ENCODE data around the gene CEMP1.
"Not testable (repeated sequence)": the region's sequence is repeated elsewhere in the genome, so short reads cannot be mapped to it uniquely, and the experiment has no call there.

The CEMP1 gene

GRCh38 chr16:2535625-2536013, 4.4 kb upstream of the CEMP1 start:
- DNase-seq = no peak

GRCh38 chr16:2534335-2534734, 3.1 kb upstream of the CEMP1 start:
- not testable (repeated sequence) for DNase-seq

GRCh38 chr16:2533912-2534311, 2.7 kb upstream of the CEMP1 start:
- no peak for DNase-seq

- DNase-seq = not testable (repeated sequence)
Observed at GRCh38 chr16:2533142-2533755, 2.0 kb upstream of the CEMP1 start.

- peak in 1 of 2 experiments; percentile 23 for DNase-seq
Observed at GRCh38 chr16:2532494-2533141, 1.4 kb upstream of the CEMP1 start.

GRCh38 chr16:2531696-2532493, 687 bp upstream of the CEMP1 start:
- peak; percentile 70 to 77 for DNase-seq

GRCh38 chr16:2530629-2531318, 434 bp downstream of the CEMP1 start:
- DNase-seq = no peak

GRCh38 chr16:2529961-2530628, 1.1 kb downstream of the CEMP1 start:
- no peak for DNase-seq

- DNase-seq = no peak
Observed at GRCh38 chr16:2529061-2529931, 1.9 kb downstream of the CEMP1 start.

GRCh38 chr16:2528161-2529060, 2.8 kb downstream of the CEMP1 start:
- no peak for DNase-seq

- DNase-seq = no peak
Observed at GRCh38 chr16:2527784-2528100, 3.5 kb downstream of the CEMP1 start.

- DNase-seq = no peak
Observed at GRCh38 chr16:2527071-2527783, 4.0 kb downstream of the CEMP1 start.

GRCh38 chr16:2526135-2526534, 5.1 kb downstream of the CEMP1 start:
- no peak for DNase-seq

GRCh38 chr16:2524339-2524938, 6.8 kb downstream of the CEMP1 start:
- no peak for DNase-seq

- DNase-seq = no peak
Observed at GRCh38 chr16:2523801-2524231, 7.4 kb downstream of the CEMP1 start.

- DNase-seq = peak in 1 of 2 experiments; percentile 15
Observed at GRCh38 chr16:2520784-2521531, 10.2 kb downstream of the CEMP1 start.

GRCh38 chr16:2520097-2520783, 11.0 kb downstream of the CEMP1 start, which contains the start of gene AMDHD2:
TSS of gene AMDHD2 (plus strand) at chr16:2520371. CDS start at chr16:2520459, 88 bp downstream.
- peak; percentile 60 to 68 for DNase-seq

- DNase-seq = no peak
Observed at GRCh38 chr16:2519711-2520080, 11.5 kb downstream of the CEMP1 start.

All from Kasumi-1 (cell line).